SKM-1 treated with dmso at 0.1 percent for 144 hours (cell line): ENCODE results near the gene USP2.

ENCODE experiments used
- DNase-seq: peaks from one replicate; lab custom pipeline; 2025; ENCODE audit not compliant: unreplicated experiment; lab: John Stamatoyannopoulos, UW

The USP2 gene

DNA sequence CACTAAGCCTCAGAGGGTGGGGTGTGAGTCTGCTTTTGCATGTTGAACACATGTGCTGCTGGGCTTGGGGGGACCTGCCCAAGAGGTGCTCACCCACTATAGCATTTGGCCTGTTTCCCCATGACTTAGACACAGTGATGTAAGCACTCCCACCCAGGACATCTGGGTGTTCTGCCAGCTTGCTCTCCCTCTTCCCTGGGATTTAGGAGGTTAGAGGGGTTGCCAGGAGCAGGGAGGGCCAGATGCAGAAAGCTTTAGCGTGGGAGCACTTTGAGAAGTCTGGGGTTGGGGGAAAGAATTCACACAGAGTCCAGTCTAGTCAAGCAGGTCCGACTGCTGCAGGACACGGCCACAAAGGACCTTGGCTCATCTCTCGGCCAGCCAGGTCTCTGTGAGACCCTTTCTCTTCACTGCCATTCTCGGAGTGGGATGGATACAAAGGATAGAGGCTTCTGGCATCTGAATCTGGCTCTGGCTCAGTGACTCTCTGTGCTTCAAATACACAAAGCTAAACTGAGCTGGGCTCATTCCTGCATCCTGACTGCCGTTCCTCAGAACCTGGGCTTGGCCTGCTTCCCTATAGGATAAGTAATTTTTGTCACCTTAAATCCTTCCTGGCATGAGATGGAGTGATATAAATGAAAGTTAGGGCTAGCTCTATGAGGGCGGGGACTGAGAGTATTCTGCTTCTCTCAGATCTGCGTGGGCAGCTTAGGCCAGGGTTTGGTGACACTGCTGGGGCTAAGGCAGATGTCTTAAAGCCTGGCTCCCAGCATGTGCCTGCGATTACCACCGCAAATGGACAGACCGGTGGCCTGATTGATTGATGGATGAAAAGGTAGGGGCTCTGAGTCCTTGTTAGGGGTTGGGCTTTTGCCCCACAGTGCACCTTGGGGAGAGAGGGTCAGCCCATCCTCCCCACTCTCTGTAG is 14.5 kb downstream of the USP2 start:
- DNase-seq = no peak

- no peak for DNase-seq
These were observed 16.4 kb downstream of the USP2 start for GRCh38 chr11:119365071-119365591.

DNA sequence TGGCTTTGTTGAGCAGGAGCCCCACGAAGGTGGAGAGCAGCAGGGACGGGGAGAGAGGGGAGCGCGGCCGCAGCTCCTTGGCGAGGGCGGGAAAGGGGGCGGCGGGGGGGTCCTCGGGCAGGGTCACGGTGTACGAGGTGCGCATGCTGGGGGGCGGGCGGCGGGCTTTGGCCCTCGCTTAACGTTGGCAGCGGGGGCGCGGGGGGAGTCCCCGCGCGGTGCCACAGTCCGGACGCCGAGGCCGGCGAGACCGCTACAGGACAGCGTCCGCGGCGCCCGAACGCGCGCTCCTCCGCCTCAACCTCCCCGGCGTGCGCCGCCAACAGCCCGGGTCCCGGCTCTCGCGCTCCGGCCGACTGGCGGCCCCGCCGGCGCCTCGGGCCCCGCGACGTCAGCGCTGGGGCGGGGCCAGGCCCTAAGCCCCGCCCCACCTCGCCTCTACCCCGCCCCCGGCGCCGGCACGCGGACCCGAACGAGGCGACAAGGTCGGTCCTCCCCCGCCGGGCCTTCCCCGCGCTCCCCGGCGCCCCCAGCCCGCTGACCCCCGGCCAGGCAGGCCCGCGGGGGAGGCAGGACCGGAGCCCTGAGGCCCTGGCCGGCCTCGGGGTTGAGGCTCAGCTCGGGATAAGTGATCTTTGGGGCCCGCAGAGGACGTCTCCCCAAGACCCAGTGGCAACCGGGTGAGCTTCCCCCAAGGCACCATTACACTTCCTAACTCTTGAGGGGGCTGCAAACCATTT is 17.5 kb downstream of the USP2 start:
- peak; percentile 62 for DNase-seq

GRCh38 chr11:119363081-119363850 is 18.2 kb downstream of the USP2 start:
- DNase-seq = no peak

DNA sequence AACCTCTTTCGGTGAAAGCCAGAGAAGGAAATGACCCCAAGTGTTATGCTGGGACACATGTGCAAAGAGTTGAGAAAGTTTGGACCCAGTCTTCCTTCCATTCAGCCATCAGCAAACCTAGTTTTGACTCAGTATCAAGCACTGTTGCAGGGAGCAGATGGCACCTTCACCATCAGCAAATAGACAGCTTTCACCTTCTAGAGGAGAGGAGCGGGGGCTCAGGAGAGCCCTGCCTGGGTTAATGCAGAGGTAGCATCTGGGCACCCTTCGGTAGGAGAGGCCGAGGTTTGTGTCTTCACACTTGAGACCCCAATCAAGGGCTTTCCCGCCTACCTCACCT is 18.8 kb downstream of the USP2 start:
- no peak for DNase-seq

DNA sequence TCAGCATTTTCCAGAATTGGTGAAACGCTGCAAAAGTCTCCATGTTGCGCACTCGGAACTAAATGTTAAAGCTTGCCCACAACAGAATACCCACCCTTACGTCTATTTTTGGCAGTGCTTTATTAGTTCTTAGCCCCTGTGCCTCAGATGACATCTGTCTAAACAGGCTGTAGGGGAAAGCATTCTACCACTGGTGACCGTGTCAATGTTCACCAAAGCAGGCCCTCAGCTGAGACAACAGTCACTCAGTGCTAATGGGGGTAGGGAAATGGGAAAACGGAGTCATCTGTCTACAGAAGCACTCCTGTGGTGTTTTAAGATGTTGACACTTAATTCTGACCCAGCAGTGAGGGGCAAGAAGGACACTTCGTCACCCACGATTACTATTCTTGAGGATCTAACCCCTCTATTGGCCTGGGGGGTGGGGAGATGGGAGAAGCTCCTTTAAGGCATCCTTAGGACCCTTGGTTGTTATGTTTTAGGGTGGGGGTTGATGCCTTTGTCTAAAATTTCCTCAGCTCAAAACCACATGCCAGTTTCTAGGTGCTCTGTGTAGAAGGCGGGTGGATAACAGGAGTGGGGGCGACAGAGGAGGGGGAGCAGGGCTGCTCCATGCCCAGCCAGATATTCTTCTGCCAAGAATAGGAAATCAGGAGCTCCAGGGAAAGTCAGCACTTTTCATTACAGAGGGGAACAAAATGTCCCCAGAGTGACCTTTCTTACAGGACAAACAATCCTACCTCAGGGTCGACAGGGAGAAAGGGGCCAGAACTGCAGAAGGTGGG is 19.4 kb downstream of the USP2 start:
- DNase-seq = no peak

- DNase-seq = peak; percentile 44
These were observed 20.3 kb downstream of the USP2 start for GRCh38 chr11:119361056-119361787.

- DNase-seq = no peak
These were observed 21.9 kb downstream of the USP2 start for GRCh38 chr11:119359365-119360214.

DNA sequence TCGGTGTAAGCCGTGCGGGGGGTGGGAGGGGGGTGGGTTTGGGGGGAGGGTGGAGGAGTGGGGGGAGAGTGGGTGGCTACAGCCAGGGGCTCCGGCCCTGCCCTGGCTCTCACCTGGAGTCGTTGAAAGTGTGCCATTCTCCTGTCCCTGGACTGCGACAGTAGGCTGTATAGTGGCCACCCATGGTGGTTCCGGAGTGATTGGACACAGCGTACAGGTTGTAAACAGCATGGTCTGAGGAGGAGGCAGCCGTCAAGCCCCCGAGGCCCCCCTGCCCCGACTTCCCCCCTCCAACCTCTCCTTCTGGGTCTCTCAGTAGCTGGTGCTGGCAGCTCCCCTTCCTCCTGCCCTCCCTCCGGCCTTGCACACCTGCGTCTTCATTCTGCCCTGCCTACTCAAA is 24.4 kb downstream of the USP2 start:
- no peak for DNase-seq

DNA sequence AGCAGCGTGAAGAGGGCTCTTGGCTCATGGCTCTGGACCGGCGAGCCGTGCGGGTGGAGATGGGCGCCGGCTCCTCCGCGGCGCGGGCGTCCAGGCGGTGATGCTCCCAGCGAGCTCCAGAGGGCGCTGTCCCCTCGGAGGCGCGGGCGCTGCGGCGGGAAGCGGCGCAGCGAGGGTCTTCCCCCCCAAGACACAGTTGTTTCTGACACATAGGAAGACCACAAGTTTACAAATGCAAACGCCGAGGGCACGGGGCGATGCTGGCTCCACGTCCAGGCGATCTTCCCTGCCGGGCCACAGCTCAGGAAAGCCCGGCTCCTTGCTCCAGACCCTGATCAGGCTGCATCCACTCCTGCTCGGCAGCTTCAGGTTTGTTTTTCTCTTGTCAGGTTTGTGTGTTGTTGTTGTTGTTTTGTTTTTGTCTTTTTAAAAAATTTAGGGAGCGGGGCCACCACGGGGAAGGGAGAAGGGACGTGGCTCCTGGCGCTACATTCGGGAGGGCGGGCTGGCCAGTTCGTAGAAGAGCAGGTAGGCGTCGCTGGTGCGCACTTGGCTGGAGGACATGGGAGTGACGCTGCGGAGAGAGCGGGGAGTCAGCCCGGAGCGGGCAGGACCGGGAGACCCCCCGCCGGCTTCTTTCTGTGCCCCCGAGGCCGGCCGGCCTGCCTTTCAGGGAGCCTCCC is 25.0 kb downstream of the USP2 start:
- DNase-seq = no peak

DNA sequence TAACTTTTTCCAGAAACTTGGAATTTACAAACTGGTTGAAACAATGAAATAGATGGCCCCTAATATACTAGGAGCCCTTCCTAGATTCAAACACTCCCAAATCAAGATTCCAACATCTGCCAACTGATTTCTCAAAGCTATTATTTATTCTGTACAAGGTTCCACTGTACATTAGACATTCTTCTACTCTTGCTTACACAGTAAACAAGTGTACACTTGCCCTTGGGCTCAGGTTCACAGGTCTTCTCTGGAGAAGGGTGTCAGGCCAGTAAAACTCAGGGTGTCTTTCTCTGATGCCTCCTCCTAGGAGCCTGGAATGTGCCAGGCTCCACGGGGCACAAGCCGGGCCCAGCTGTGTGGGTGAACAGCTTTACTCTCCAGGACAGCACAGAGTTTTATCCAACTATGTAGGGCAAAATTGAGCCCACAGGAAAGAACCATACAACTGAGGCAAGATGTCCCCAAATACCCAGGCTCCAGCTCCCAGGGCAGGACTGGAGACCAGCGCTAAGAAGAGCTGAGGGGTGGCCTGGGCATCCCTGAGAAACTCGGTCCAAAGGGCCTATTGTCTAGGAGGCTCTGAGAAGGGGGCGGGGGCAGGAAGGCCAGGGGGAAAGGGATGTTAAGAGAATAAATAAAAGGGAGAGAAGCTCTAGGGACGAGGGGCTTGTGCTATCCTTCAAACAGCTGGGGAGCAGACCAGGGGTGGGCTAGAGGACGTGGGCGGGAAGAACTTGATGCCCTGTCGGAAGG is 26.2 kb downstream of the USP2 start:
- DNase-seq = no peak

GRCh38 chr11:119352857-119353260 is 28.6 kb downstream of the USP2 start:
- no peak for DNase-seq

DNA sequence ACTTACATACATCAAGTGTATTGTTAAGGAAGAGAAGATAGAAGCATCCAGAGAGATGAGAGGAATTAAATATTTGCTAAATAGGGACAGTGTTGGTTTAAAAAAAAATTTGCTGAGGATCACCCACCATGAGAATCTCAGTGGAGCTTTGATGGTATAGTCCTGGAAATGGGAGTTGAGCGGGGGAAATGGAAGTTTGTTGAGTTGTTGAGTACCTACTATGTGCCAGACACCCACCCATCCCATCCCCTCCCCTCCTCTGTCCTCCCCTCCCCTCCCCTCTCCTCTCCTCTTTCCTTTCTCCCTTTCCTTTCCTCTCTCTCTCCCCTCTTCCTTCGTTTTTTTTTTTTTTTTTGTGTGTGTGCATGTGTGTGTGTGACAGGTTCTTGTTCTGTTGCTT is 30.3 kb downstream of the USP2 start:
- DNase-seq = no peak

- DNase-seq = no peak
These were observed 31.2 kb downstream of the USP2 start for GRCh38 chr11:119350302-119350701.

DNA sequence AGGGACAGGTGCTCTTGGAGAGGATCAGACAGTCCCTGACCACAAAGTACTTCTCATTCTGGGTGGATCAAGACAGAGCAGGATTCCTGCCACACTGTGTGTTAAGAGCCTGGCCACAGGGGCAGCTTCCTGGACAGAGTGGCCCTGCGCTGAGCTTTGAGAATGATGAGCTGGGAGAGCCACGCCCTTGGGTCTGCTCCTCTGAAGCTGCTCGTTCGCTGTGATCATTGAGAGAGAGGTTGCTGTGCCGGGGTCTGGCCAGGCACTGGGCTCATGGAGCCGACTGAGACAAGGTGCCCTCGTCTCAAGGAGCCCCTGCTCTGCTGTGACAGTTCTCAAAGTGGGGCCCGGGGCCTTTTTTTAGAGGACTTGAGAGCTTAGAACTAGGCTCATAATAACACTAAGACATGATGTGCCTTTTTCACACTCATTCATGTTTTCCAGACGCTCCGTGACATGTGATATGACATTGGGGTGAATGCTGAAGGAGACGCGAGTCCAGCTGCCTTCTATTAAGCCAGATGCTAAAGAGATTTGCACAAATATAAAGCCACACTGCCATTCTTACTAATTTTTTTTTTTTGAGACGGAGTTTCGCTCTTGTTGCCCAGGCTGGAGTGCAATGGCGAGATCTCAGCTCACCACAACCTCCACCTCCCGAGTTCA is 33.4 kb downstream of the USP2 start:
- no peak for DNase-seq

DNA sequence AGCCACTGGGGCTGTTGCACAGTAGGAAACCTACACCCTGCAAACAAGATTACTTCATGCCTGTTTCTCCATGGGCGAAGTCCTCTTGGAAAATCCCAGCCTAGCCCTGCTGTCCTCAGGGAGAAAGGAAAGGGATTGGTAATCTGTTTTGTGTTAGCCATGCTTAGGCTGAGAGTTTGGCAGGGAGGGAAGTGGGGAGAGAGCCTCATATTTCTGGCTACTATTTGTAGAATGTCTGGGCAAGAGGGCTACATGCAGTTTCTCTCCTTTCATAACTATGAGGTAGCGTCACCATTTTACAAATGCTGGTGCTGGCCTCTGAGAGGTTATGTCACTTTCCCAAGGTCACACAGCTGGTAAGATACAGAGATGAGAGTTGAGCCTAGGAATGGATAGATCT is 34.2 kb downstream of the USP2 start:
- no peak for DNase-seq

DNA sequence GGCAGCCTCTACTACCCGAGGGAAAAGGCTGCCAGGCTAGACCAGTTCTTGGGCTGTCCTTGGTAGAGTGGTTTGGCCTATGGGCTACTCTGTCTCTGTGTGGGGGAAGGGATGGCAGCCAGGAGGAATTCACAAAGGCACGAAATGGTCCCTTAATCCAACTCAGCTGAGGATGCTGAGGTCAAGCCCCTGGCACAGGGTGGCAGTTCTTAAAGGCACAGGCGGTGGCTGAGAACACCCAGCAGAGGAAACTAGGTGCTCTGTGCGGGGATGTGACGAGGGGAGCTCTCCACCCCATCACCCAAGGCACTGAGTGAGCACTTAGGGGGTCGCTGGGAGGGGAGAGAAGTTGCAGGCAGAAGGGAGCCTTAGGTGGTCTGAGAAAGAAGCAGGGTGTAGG is 34.9 kb downstream of the USP2 start, which contains the start of gene MFRP:
Gene MFRP (minus strand): TSS at position 101 of the 400 bp plus-strand sequence. CDS start 192 bp downstream, outside the sequence.
- no peak for DNase-seq
